ENCODE measurements around the gene FHOD1.

The FHOD1 gene

DNA sequence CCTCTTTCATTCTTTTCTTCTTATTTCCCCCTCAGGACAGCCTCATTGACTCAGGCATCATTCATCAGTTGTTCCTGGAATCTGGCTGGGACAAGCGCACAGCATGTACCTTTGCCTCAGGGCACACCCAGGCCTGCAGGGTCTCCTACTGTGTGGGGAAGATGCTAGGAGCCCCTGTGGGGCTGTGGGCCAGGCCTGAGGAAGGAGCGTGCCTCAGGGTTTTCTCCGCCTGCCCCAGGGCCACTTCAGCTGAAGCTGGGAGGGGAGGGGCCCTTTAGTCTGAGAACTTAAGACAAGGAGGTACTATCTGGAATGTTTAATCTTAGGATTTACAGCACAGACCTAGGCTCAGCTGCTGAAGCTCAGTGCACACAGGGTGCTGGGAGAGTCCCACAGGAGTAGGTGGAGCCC lies 40.4 kb downstream of the FHOD1 start:
- DNase-seq = no peak

DNA sequence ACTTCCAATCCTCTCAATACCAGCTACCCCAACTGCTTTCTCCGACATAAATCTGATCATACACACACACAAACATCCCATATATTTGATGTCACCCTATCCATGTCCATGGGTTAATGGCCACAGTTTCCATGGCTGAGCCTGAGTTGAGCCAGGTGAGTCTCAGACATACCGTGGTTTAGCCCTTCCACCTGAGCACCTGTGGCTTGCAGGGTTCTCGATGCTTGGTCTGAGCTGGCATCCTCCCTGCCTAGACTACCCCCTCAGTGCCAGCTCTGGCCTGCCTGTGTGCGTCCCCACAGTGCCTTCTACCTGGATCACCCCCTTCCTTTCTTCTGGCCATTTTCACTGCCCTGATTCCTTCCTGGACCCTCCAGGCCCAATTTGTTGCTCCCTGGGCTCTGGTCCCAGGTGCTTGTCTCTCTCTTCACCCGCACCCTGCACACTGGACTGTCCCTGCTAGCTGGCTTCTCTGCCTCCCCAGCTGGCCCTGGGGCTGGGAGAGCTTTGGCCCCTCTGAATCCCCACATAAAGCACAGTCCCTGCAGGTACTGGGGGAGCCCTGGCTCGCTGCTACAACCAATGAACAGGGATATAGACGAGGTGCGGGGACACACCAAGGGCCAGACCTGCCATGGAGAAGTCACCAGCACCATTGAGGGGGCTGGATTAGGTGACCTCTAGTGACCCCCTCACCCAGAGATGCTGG lies 41.0 kb downstream of the FHOD1 start:
- DNase-seq = no peak

DNA sequence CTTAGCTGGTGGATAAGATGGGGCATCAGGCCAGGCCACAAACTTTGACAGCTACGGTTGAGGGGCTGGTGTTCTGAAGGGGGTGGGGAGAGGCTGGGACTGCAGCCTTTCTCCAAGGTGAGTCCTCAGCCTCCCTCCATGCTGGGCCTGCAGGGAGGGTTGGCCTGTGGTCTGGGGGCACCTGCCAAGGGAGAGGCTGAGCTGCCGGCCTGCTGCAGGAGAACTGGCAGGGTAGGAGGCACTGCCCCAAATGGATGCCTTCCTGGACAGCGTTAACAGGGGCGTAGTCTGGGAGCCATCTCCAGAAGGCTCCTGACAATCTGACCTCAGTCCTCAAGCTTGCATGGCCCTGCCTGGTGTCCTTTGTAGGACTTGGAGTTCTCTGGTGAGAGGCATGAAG lies 43.2 kb downstream of the FHOD1 start:
- DNase-seq = no peak

DNA sequence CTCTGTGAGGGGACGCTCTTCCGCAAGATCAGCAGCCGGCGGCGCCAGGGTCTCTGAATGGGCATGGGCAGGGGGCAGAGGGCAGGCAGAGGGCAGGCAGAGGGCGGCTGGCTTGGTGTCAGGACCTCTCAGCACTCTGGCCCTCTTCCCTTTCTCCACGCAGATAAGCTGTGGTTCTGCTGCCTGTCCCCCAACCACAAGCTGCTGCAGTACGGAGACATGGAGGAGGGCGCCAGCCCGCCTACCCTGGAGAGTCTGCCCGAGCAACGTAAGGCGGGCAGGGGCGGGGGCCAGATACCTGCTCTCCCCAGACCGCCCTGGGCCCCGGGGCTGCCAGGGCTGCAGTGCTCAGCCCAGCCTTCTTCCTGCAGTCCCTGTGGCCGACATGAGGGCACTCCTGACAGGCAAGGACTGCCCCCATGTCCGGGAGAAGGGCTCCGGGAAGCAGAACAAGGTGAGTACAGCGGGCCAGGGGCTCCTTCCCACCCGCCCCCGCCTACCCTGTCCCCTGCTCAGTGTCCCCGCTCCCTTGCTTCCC lies 44.3 kb downstream of the FHOD1 start:
- no peak for DNase-seq

DNA sequence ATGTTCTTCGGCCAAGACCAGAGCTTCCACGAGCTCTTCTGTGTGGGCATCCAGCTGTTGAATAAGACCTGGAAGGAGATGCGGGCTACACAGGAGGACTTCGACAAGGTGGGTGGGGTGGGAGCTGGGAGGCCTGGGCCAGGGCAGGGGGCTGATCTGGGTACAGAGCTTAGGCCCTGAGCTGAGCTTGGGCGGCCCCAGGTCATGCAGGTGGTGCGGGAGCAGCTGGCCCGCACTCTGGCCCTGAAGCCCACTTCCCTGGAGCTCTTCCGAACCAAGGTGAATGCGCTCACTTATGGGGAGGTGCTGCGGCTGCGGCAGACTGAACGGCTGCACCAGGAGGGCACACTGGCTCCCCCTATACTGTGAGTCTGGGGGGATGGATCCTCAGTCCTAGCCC lies 44.9 kb downstream of the FHOD1 start:
- DNase-seq = no peak

GRCh38 chr16:67201411-67202345 lies 45.6 kb downstream of the FHOD1 start:
- DNase-seq = no peak

GRCh38 chr16:67200491-67200890 lies 46.8 kb downstream of the FHOD1 start:
- no peak for DNase-seq

DNA sequence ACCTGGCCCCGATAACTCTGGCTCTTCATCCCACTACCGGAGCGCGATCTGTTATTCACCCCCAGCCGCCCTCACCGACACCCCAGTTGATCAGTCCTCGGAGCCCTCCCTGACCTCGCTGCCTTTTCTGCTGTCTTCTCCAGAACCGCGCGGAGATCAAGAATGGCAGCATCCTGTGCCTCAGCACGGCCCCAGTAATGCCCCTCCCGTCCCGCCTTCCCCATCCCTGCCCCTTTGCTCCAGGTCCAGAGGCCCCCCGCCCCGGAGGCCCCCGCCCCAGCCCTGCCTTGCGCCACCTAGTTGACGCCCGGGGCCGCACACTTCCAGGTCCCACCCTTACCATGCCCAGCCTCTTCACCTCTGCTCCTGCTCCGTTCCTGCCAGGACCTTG lies 47.5 kb downstream of the FHOD1 start:
- no peak for DNase-seq

GRCh38 chr16:67199011-67199807 lies 48.1 kb downstream of the FHOD1 start, which contains the start of gene ELMO3:
Gene ELMO3, plus strand, starts transcription at chr16:67199131. Its CDS starts 196 bp downstream, at chr16:67199327.
- no peak for DNase-seq

- DNase-seq = peak; percentile 18 to 28
These were observed 49.0 kb downstream of the FHOD1 start for GRCh38 chr16:67198238-67198734.

DNA sequence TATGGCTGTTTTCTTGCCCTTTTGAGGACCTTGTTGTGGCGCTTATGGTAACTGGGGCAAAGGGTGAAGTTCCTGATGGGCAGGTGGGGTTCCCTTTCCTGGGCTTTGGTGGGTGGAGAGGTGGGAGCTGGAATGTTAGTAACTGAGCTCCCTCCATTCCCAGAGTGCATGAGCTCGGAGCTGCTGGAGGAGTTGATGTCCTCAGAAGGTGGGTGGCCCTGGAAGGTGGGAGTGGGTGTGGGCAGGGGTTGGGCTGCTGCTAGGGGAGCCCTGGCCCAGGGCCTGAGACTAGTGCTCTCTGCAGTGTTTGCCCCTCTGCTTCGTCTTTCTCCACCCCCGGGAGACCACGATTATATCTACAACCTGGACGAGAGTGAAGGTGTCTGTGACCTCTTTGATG lies 49.6 kb downstream of the FHOD1 start:
- no peak for DNase-seq

GRCh38 chr16:67196881-67197280 lies 50.4 kb downstream of the FHOD1 start:
- DNase-seq = no peak

- DNase-seq = no peak
These were observed 51.6 kb downstream of the FHOD1 start for GRCh38 chr16:67195676-67196075.

- DNase-seq = no peak
These were observed 53.0 kb downstream of the FHOD1 start for GRCh38 chr16:67194260-67194659.

GRCh38 chr16:67193536-67193935 lies 53.7 kb downstream of the FHOD1 start:
- DNase-seq = no peak

DNA sequence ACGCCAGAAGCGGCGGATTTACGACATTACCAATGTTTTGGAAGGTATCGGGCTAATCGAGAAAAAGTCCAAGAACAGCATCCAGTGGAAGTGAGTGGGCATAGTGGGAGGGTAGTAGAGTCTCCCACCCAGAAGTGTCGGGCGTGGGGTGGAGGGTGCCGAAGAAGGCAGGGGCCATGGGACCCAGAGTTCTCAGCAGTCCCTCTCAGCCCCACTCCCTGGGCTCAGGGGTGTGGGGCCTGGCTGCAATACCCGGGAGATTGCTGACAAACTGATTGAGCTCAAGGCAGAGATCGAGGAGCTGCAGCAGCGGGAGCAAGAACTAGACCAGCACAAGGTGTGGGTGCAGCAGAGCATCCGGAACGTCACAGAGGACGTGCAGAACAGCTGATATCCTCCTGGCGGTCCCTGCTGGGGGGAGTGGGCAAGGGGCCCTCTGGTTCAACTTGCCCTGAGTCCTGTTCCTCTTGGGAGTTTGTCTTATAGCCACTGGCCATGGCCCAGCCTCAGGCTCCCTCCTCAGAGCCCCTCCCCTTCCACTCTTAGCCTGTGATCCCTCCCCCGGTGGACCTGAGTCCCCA lies 54.4 kb downstream of the FHOD1 start:
- no peak for DNase-seq

GRCh38 chr16:67191995-67192681 lies 55.1 kb downstream of the FHOD1 start, which contains the start of gene E2F4:
Gene E2F4, plus strand, starts transcription at chr16:67192155. Its CDS starts 73 bp downstream, at chr16:67192228.
- DNase-seq = peak; percentile 85 to 90

GRCh38 chr16:67191411-67191994 lies 55.8 kb downstream of the FHOD1 start:
- DNase-seq = no peak

- DNase-seq = no peak
These were observed 56.6 kb downstream of the FHOD1 start for GRCh38 chr16:67190448-67191399.

DNA sequence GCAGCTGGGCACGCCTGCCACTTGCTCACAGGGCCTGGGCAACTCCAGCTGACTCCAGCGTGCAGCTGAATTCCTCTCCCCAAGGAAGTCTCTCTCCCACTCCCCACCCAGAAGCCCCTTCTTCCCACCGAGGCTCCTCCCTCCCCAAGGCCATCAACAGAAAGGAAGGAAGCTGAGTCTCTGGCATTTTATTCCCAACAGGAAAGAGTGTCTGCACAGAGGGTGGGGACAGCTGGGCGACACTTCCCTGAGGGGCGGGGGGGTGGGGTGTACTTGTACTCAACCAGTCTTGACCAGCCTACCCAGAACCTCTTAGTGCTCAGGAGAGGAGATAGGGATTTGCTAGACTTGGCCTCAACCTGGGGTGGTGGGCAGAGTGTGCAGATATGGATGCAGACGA lies 57.2 kb downstream of the FHOD1 start, which contains the start of gene EXOC3L1:
TSS of gene EXOC3L1 (minus strand) at position 96 of the 400 bp plus-strand sequence. CDS start 460 bp downstream, outside the sequence.
- no peak for DNase-seq

All from CD4-positive, alpha-beta T cell treated with Interferon alpha-2 for 1 hour (primary cell).